ENCODE data around the gene PLEKHM2. TPM values are rescaled to one million over a fixed set of nuclear protein-coding genes. Genes with fewer than 3 reads are reported as not detected.
"Not testable (repeated sequence)": the region's sequence is repeated elsewhere in the genome, so short reads cannot be mapped to it uniquely, and the experiment has no call there.

Gene PLEKHM2
- total RNA-seq, 1 experiment from 2014 or later = 49.7 TPM

DNA sequence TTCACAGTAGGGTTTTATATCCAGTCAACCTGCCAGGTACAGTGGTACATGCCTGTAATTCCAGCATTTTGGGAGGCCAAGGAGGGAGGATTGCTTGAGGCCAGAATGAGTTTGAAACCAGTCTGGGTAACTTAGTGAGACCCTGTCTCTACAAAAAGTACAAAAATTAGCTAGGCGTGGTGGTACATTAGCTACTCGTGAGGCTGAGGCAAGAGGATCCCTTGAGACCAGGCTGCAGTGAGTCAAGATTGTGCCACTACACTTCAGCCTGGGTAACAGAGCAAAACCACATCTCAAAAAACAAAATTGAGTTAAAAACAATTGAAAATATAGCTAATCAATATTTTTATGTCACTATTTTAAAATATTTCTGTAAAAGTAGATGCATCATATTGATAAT lies 33.7 kb upstream of the PLEKHM2 start:
- Mint-ChIP-seq H3K9me3 (no peaks in the 10 kb centered on the region), H3K27ac (no peak overlapping the region)
- POLR2A ChIA-PET = no interaction called here

DNA sequence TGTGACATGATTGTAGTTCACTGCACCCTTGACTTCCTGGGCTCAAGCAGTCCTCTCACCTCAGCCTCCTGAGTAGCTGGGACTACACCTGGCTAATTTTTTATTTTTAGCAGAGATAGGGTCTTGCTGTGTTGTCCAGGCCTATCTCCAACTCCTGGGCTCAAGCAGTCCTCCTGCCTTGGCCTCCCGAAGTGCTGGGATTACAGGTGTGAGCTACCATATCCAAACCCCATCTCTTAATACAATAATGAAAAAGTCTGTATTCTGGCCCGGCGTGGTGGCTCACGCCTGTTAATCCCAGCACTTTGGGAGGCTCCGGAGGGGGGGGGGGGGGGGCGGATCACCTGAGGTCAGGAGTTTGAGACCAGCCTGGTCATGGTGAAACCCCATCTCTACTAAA lies 32.0 kb upstream of the PLEKHM2 start:
- DNase-seq (ENCODE audit: low spot score); CTCF ChIA-PET; H3K4me3 Mint-ChIP-seq; H3K27me3 Mint-ChIP-seq (ENCODE audit: low read depth); H3K9me3 Mint-ChIP-seq; H3K27ac Mint-ChIP-seq; POLR2A ChIA-PET; H3K4me1 Mint-ChIP-seq; ATAC-seq: not testable (repeated sequence)
- H3K36me3 Mint-ChIP-seq = peaks cover 70% of the 10 kb centered on the region

More for the DNA sequence above, 33.7 kb upstream of the PLEKHM2 start:
- no peaks in the 10 kb centered on the region for H3K27me3 Mint-ChIP-seq (ENCODE audit: low read depth)
- ATAC-seq = no peak
- TF ChIP-seq TEAD4 (CRISPR knock-in tag; IDR thresholded peaks at IDR 0.05) (no peak), CDX4 (CRISPR knock-in tag; IDR thresholded peaks at IDR 0.05; ENCODE audit: borderline replicate concordance) (no peak), IRF1 (CRISPR knock-in tag; IDR thresholded peaks at IDR 0.05) (no peak), EMX1 (CRISPR knock-in tag; IDR thresholded peaks at IDR 0.05) (no peak), RORB (CRISPR knock-in tag; IDR thresholded peaks at IDR 0.05) (no peak), ZNF671 (CRISPR knock-in tag; IDR thresholded peaks at IDR 0.05) (no peak), MLX (CRISPR knock-in tag; IDR thresholded peaks at IDR 0.05) (no peak), PREB (CRISPR knock-in tag; IDR thresholded peaks at IDR 0.05; ENCODE audit: borderline replicate concordance) (no peak), ZNF219 (CRISPR knock-in tag; IDR thresholded peaks at IDR 0.05; ENCODE audit: borderline replicate concordance) (no peak), TP53 (CRISPR knock-in tag; IDR thresholded peaks at IDR 0.05) (no peak), SMAD4 (CRISPR knock-in tag; IDR thresholded peaks at IDR 0.05) (no peak), ATF3 (CRISPR knock-in tag; conservative IDR thresholded peaks at IDR 0.05) (no peak), NR3C1 (CRISPR knock-in tag; conservative IDR thresholded peaks at IDR 0.05; ENCODE audit: low read depth) (no peak), ZNF121 (CRISPR knock-in tag; IDR thresholded peaks at IDR 0.05) (no peak), E2F1 (CRISPR knock-in tag; IDR thresholded peaks at IDR 0.05) (no peak)
- TF ChIP-seq, protein P1, sequence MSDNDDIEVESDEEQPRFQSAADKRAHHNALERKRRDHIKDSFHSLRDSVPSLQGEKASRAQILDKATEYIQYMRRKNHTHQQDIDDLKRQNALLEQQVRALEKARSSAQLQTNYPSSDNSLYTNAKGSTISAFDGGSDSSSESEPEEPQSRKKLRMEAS (CRISPR knock-in tag; IDR thresholded peaks at IDR 0.05) = no peak
- TF ChIP-seq, protein P2, sequence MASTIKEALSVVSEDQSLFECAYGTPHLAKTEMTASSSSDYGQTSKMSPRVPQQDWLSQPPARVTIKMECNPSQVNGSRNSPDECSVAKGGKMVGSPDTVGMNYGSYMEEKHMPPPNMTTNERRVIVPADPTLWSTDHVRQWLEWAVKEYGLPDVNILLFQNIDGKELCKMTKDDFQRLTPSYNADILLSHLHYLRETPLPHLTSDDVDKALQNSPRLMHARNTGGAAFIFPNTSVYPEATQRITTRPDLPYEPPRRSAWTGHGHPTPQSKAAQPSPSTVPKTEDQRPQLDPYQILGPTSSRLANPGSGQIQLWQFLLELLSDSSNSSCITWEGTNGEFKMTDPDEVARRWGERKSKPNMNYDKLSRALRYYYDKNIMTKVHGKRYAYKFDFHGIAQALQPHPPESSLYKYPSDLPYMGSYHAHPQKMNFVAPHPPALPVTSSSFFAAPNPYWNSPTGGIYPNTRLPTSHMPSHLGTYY (CRISPR knock-in tag; IDR thresholded peaks at IDR 0.05) = no peak
- no peak for DNase-seq (ENCODE audit: low spot score)
- no peaks in the 10 kb centered on the region for H3K4me1 Mint-ChIP-seq
- peaks cover 59% of the 10 kb centered on the region for H3K36me3 Mint-ChIP-seq
- H3K4me3 Mint-ChIP-seq = no peak overlapping the region
- CTCF ChIA-PET = no interaction called here

Data from WTC11 (cell line).